LoVo (cell line): ENCODE data around the gene FBXO33.

Source experiments
- DNase-seq: peaks from one replicate; pipeline ENCODE4 v3.0.0-alpha.2; 2016; ENCODE audit warnings: low spot score

Gene FBXO33

GRCh38 chr14:39432179-39432618 lies at the start of gene FBXO33:
Gene FBXO33 (minus strand): TSS chr14:39432433. CDS start chr14:39432162, 271 bp downstream.
- DNase-seq: peak; percentile 96

DNA sequence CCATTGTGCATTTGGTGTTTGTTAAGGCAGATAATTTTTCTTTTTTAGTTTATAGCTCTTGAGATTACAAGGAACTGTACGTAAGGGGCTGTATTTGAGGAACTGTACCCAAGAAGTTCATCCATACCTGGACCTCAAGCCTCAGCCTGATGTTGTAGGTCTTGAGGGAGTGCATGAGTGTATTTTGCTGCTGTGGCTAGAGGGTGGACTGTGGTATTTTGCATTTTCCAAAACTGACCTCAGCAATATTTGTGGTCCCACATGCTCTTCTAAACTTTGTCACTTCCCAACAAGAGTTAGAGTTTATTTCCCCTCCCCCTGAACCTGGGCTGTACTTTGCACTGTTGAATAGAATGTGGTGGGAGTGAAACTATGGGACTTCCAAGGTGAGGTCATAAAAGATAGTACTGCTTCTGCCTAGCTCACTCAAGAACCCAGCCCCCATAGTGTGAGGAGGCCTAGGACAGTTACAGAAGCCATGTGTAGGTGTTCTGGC lies 42.2 kb upstream of the FBXO33 start:
- DNase-seq: no peak

DNA sequence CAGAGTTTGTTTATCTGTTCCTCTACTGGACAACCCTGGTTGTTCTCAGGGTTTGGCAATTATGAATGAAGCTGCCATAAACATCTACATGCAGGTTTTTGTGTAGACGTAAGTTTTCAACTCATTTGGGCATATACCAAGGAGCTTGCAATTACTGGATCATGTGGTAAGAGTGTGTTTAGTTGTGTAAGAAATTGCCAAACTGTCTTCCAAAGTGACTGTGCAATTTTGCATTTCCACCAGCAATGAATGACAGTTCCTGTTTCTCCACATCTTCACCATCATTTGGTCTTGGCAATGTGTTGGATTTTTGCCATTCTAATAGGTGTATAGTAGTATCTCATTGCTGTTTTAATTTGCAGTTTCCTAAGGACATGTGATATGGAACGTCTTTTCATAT lies 39.8 kb upstream of the FBXO33 start:
- DNase-seq: no peak

GRCh38 chr14:39469094-39469710 lies 37.0 kb upstream of the FBXO33 start:
- no peak for DNase-seq

DNA sequence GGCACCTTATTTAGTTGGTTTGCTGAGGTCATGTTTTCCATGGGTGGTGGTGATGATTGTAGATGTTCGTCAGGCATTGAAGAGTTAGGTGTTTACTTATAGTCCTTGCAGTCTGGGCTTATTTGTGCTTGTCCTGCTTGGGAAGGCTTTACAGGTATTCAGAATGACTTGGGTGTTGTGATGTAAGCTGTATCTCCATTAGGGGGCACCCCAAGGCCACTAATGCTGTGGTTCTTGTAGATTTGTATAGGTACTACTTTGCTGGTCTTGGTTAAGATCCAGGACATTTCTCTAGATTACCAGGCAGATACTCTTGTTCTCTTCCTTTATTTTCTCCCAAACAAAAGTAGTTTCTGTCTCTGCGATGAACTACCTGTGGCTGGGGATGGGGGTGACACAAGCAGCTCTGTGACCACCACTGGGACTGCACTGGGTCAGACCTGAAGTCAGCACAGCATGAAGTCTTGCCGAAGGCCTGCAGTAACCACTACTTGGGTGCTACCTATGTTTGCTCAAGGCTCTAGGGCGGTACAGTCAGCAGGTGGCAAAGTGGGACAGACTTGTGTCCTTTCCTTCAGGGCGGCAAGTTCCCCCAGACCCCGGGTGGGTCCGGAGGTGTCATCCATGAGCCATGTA lies 35.8 kb upstream of the FBXO33 start:
- DNase-seq: no peak

DNA sequence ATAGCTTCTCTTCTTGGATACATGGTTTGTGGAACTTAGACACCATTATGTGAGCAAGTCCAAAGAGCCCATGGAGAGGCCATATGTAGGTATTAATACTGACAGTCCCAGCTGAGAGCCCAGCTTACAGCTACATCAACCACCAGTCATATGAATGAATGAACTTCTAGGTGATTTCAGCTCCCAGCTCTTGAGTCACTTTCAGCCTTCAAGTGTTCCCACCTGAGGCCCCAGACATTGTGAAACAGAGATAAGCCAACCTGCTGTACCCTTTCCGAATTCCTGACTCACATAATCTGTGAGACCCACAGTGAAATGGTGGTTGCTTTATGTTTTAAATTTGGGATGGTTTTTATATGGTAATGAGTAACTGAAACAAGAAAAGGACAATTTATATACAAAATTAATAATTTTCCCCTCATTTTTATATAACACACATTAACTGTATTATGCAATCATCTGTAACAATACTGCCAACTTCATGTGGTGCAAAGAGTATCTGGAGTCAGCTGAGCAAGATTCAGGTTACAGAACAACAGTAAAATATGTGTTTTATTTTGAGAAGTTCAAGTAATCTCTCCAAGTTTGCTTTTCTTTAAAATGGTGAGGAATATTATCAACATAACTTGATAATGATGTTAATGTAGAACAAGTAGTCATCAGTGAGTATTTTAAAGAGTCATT lies 27.7 kb upstream of the FBXO33 start:
- no peak for DNase-seq

DNA sequence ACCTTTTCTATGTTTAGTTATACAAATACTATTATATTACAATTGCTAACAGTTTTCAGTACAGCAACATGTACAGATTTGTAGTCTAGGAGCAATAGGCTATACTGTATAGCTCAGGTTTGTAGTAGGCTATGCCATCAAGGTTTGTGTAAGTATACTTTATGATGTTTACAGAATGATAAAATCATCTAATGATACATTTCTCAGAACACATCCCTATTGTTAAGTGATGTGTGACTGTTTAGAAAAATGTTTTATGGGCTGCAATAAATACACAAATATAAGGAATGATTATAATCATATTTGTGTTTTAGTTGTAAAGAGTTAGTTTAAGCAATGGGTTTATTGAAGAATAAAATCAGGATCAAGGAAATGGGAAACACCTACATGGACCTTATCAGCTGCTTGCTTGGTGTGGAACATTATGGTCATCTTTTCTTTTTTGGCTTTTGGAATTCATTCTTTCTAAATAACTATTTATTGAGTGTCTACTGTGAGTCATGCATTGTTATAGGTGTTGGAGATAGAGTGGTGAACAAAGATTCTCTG lies 24.5 kb upstream of the FBXO33 start:
- no peak for DNase-seq

GRCh38 chr14:39454906-39455539 lies 22.8 kb upstream of the FBXO33 start:
- no peak for DNase-seq

DNA sequence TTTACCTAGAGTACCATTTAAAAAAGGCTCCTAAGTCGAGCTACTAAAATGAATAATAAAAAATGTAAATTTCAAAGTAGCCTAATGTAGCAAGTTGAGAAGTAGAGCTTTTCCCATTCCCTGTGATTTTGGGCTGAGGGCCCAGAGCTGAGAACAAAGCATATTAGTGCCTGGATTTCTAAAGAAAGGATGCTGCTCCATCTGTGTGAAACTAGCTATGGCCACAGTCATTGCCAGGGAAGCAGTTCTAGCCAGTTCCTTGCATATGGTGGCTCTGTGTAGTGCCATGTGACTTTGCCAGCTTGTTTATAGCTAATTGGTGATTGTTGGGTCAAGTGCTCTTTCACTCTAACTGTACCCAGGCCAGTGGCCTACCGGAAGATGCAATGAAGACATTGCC lies 20.4 kb upstream of the FBXO33 start:
- DNase-seq: no peak

DNA sequence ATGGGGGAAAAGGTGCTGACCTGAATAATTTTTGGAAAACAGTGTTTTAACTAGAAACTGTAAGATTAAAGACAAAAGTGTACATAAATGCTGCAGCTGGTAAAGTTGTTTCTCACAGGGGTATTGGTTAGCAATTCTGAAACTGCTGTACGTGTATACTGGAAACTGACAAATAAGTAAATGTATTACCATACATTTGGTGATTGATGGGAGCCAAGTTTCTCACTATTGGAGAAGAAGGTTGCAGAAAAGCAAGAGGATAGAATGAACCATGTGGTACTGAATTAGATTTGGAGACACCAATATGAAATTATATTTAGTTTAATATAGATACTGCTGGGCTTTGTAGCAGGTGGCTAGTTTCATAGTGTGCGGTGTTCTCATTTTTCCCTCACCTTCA lies 19.6 kb upstream of the FBXO33 start:
- DNase-seq: no peak

DNA sequence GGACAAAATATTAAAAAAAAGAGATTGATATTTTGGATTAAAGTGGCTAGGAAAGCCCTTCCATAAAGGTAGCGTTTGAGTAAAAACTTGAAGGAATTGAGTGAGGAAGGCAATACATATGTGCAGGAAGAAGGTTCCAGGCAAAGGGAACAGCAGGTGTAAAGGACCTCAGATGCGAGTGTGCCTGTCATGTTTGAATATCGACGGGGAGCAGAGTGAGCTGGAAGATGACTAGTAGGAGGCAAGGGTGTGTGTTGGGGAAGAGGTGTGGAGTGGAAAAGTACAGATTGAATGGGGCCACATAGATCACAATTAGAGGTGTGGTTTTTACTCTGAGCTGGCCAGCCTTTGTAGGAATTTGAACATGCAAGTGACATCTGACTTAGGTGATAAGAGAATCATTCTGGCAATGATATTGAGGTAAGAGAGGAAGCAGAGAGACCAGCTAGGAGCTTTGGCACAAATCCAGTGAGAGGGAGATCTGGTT lies 15.0 kb upstream of the FBXO33 start:
- DNase-seq: no peak

GRCh38 chr14:39446131-39446744 lies 14.0 kb upstream of the FBXO33 start:
- DNase-seq: no peak

- DNase-seq: no peak
Observed at GRCh38 chr14:39442293-39442692, 10.1 kb upstream of the FBXO33 start.

- DNase-seq: no peak
Observed at GRCh38 chr14:39441805-39442204, 9.6 kb upstream of the FBXO33 start.

DNA sequence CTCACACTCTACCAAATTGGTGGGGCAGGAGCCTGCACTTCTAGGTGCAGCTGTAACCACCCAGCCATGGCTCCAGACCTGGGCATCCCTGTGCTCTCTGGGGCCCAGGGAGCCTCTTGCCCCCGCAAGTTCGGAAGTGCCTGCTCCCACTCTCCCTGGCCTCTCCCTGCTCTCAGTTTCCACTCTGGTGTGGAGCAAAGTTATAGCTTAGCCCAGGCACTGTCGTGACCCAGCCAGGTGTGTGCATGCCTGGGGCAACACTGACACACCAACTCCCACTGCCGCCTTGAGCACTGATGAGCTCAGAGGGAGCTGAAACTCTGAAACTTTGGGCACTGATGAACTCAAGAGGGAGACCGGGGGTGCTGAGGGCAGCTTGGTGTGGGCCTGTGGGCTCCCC lies 8.7 kb upstream of the FBXO33 start:
- DNase-seq: no peak

DNA sequence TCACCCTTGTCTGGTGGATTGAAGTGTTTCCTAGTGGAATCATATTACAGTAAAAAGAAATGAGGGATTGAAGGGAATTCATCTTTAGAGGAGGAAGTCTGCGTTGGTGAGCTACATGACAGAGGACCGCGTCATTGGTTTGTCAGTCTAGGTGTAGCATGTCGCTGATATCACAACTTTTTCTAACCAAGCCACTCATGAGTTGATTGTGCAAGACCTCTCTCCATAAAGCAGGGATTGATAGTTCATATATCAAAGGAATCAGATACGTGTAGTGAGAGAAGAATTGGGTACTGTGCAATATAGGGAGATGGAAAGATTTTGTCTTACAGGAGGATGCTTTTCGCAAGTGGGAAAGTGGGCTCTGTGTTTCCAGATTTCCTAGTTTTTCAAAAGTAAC lies 3.0 kb upstream of the FBXO33 start:
- DNase-seq: no peak

DNA sequence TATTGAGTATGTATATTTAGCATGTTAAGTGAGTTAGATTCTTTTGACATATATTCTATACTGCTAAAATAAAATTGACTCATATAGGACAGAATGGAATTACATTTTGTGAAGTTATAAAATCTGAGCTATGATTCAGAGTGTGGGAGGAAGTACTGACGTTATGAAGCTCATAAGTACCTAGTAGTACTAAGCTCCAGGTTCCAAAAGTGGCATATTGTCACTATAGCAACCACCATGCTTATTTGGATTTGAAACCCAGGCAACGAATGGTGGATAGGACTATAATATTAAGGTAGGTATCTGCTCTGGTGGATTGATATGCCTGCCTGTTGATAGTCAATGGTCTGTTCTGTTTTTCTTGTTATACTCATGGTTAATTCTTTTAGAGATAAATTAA lies 2.2 kb upstream of the FBXO33 start:
- no peak for DNase-seq

DNA sequence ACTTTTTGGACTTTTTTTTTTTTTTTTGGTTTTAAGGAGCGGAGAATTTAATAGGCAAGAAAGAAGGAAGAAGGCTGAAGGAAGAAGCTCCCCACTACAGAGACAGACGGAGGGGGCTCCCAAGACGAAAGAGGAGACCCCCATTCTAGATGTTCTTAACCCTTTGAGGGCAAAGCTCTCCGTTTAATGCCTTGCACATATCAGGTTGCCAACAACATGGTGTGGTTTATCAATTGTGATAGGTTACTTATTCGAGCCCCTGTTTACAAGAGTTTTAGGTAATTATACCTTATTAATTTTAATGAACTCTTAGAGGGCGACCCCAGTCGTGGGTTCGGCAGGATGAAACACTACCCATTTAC lies 1.2 kb upstream of the FBXO33 start:
- no peak for DNase-seq

GRCh38 chr14:39432619-39433451 lies 602 bp upstream of the FBXO33 start:
- peak; percentile 89 for DNase-seq

- no peak for DNase-seq
Observed at GRCh38 chr14:39431416-39432178, 636 bp downstream of the FBXO33 start.
